GM12878 (cell line): Measurements from ENCODE around the gene PEMT. TPM values are rescaled to one million over a fixed set of nuclear protein-coding genes. Genes with fewer than 3 reads are reported as not detected.

Experiments used
- ATAC-seq: fragments of 200-7000 bp; cut with Tn5 transposase; 3 replicates; pipeline ENCODE4 v1.9.1; 2020; ENCODE audit warnings: mild to moderate bottlenecking, moderate library complexity
- BruUV-seq: library from RNA; stranded (reverse); fragments of 400-500 nt; replicated peaks from 2 replicates; lab custom pipeline; 2021; lab: Mats Ljungman, UMichigan
- CTCF ChIA-PET: fragments of 300-600 bp; sonication (Branson Sonifier 250); formaldehyde crosslinking; extraction: SDS; loops from one replicate; lab custom pipeline; 2021; ENCODE audit warnings: inconsistent platforms; lab: Yijun Ruan, JAX
- POLR2A ChIA-PET: fragments of 350-600 bp; formaldehyde crosslinking; extraction: SDS; loops from one replicate; lab custom pipeline; 2021; ENCODE audit warnings: inconsistent platforms; lab: Charles Lee
- RAD21 ChIA-PET: fragments of 300-600 bp; sonication (Branson Sonifier 250); formaldehyde crosslinking; loops from one replicate; lab custom pipeline; 2023; ENCODE audit warnings: antibody characterized with exemption; ENCODE audit not compliant: unreplicated experiment; lab: Charles Lee
- SMC1A ChIA-PET: fragments of 300-600 bp; sonication (Branson Sonifier 250); formaldehyde crosslinking; loops from one replicate; lab custom pipeline; 2023; ENCODE audit not compliant: unreplicated experiment, uncharacterized antibody; lab: Charles Lee
- DNase-seq: peaks from one replicate; pipeline ENCODE4 v3.0.0-alpha.2; 2011; ENCODE audit warnings: low read depth, low spot score
- FAIRE-seq: peaks from 3 replicates; lab custom pipeline; 2011; peaks lifted over from hg19 to GRCh38; lab: Jason Lieb, UNC
- H2AFZ ChIP-seq: 2 replicates; pipeline ENCODE4 v1.6.0; 2011; ENCODE audit warnings: low read depth, low read length, control low read depth; ENCODE audit not compliant: control insufficient read depth
- H3K27ac ChIP-seq: 2 replicates; pipeline ENCODE4 v1.5.1; 2011; ENCODE audit warnings: control low read depth; ENCODE audit not compliant: control insufficient read depth, insufficient read depth
- H3K27me3 ChIP-seq, 2 experiments: replicated peaks in 1 of 2; 2 replicates each; pipeline versions ENCODE4 v1.6.0 to v1.6.1; 2011; ENCODE audit warnings: low read length in 1 of 2; ENCODE audit not compliant: control insufficient read depth in 2 of 2, insufficient read depth in 2 of 2
- H3K36me3 ChIP-seq, 2 experiments: 2 replicates each; pipeline ENCODE4 v1.5.1; 2011; ENCODE audit warnings: low read length in 1 of 2; ENCODE audit not compliant: control insufficient read depth in 2 of 2, insufficient read depth in 2 of 2
- H3K4me1 ChIP-seq: 2 replicates; pipeline ENCODE4 v1.6.1; 2011; ENCODE audit warnings: mild to moderate bottlenecking, low read length, moderate library complexity, mixed read lengths; ENCODE audit not compliant: control insufficient read depth, insufficient read depth
- H3K4me2 ChIP-seq: 2 replicates; pipeline ENCODE4 v1.6.0; 2011; ENCODE audit warnings: control low read depth; ENCODE audit not compliant: control insufficient read depth, insufficient read depth
- H3K4me3 ChIP-seq: fragments of 200-600 bp; sonication (generic); 2 replicates; pipeline ENCODE4 v1.5.1; 2016
- H3K79me2 ChIP-seq: 2 replicates; pipeline ENCODE4 v1.6.0; 2011; ENCODE audit warnings: low read length; ENCODE audit not compliant: control insufficient read depth, insufficient read depth
- H3K9ac ChIP-seq: 2 replicates; pipeline ENCODE4 v1.8.0; 2011; ENCODE audit warnings: low read length, control low read depth, mixed read lengths; ENCODE audit not compliant: control insufficient read depth, insufficient read depth
- H3K9me3 ChIP-seq: replicated peaks from 3 replicates; pipeline ENCODE4 v1.5.1; 2011; ENCODE audit warnings: mild to moderate bottlenecking, low read length; ENCODE audit not compliant: control insufficient read depth, insufficient read depth
- H4K20me1 ChIP-seq: 2 replicates; pipeline ENCODE4 v1.6.0; 2011; ENCODE audit not compliant: control insufficient read depth, insufficient read depth
- ASH2L ChIP-seq: fragments of 300-600, 200-600 bp; sonication (generic); IDR thresholded peaks from 2 replicates; pipeline ENCODE4 v1.6.1; 2017; ENCODE audit warnings: low read depth, mild to moderate bottlenecking, borderline replicate concordance
- GATAD2B ChIP-seq: fragments of 450-650 bp; conservative IDR thresholded peaks from 2 replicates; pipeline ENCODE4 v1.6.1; 2017; ENCODE audit warnings: low read depth, mild to moderate bottlenecking, moderate library complexity
- HDGF ChIP-seq: fragments of 450-650 bp; IDR thresholded peaks from 2 replicates; pipeline ENCODE4 v1.6.1; 2016; ENCODE audit warnings: antibody characterized with exemption
- HSF1 ChIP-seq: fragments of 150-350 bp; IDR thresholded peaks from 2 replicates; pipeline ENCODE4 v1.6.1; 2014; ENCODE audit warnings: mild to moderate bottlenecking, low read depth, low read length
- KAT2A ChIP-seq: conservative IDR thresholded peaks from 2 replicates; pipeline ENCODE4 v1.6.1; 2011; ENCODE audit warnings: low read depth, low read length; ENCODE audit not compliant: control insufficient read depth
- NFYB ChIP-seq: IDR thresholded peaks from 2 replicates; pipeline ENCODE4 v1.6.1; 2011; ENCODE audit warnings: low read depth, mild to moderate bottlenecking, low read length, improper control_type of control experiment, moderate library complexity; ENCODE audit not compliant: insufficient read depth
- RFX5 ChIP-seq: IDR thresholded peaks from 2 replicates; pipeline ENCODE4 v1.6.1; 2011; ENCODE audit warnings: low read depth, low read length, improper control_type of control experiment
- SREBF1 ChIP-seq: IDR thresholded peaks from 2 replicates; pipeline ENCODE4 v1.6.1; 2012; ENCODE audit warnings: mild to moderate bottlenecking, low read length
- WGBS: methylation state at CpG from one replicate; pipeline ENCODE4 v1.1.6; 2016; ENCODE audit warnings: low lambda C conversion rate; ENCODE audit not compliant: insufficient replicate concordance, insufficient coverage; ENCODE audit errors: missing lambda C conversion rate; 5-methylcytosine and 5-hydroxymethylcytosine counted together
- in situ Hi-C: fragments of 300-500 bp; cut with MboI; formaldehyde crosslinking; loops from 9 replicates; pipeline ENCODE4 v1.14.3; 2018; ENCODE audit warnings: mixed read lengths
- intact Hi-C: fragments of 100-400 bp; cut with micrococcal nuclease; formaldehyde crosslinking; loops from one replicate; pipeline ENCODE4 v1.14.2; 2022; ENCODE audit not compliant: unreplicated experiment
- polyA plus RNA-seq, 11 experiments: library from polyadenylated mRNA; depleted of rRNA in 4 of 11; unstranded in 6 of 11; stranded (reverse) in 5 of 11; fragments of >200 nt; fragmentation: Nextera tagmentation in 4 of 11; fragmentation: Illumina TruSeq in 1 of 11; extraction: Ambion mirVana in 4 of 11; extraction: Trizol in 1 of 11; gene quantifications; 1 replicate in 1 of 11; 2 replicates in 10 of 11; pipeline versions ENCODE4 v1.2.1 to v1.2.3, GENCODE V29; 2011 to 2016; ENCODE audit warnings: inconsistent platforms in 2 of 11, missing spikeins in 2 of 11, low read depth in 1 of 11
- total RNA-seq, 4 experiments: library from RNA; depleted of rRNA in 3 of 4; stranded (reverse); fragments of >200 nt in 3 of 4; fragmentation: Illumina TruSeq in 1 of 4; extraction: Trizol in 1 of 4; gene quantifications; 2 replicates each; pipeline versions ENCODE4 v1.2.1 to v1.2.3, GENCODE V29; 2013 to 2021
- TF ChIP-seq, protein P1 (sequence below): fragments of 450-650 bp; IDR thresholded peaks from 2 replicates; pipeline ENCODE4 v1.6.1; 2018; ENCODE audit warnings: borderline replicate concordance, mild to moderate bottlenecking; ENCODE audit not compliant: partially characterized antibody

Gene PEMT
- total and polyA plus RNA-seq, 10 of the 15 experiments (the other 5 are each of a cell fraction or from before 2014, with no cell fraction given), result 2.8 to 44.7 (median 25.4) TPM

GRCh38 chr17:17541640-17542001 lies 49.9 kb downstream of the PEMT start:
- no peak for DNase-seq
- ATAC-seq, result no peak
- no TSS peak for BruUV-seq
- CTCF ChIA-PET, result no interaction called here
- no peaks in the 10 kb centered on the region for H3K4me1 ChIP-seq
- RAD21 ChIA-PET, result no interaction called here
- H3K79me2 ChIP-seq, result no peaks in the 10 kb centered on the region
- SMC1A ChIA-PET, result no interaction called here
- FAIRE-seq, result no peak
- H4K20me1 ChIP-seq, result no peaks in the 10 kb centered on the region
- H3K27me3 ChIP-seq, result no peaks in the 10 kb centered on the region
- POLR2A ChIA-PET, result no interaction called here
- TF ChIP-seq SREBF1 (no peak), ASH2L (no peak), HSF1 (no peak), NFYB (no peak), KAT2A (no peak), HDGF (no peak), RFX5 (no peak), GATAD2B (no peak)
- TF ChIP-seq, protein P1, sequence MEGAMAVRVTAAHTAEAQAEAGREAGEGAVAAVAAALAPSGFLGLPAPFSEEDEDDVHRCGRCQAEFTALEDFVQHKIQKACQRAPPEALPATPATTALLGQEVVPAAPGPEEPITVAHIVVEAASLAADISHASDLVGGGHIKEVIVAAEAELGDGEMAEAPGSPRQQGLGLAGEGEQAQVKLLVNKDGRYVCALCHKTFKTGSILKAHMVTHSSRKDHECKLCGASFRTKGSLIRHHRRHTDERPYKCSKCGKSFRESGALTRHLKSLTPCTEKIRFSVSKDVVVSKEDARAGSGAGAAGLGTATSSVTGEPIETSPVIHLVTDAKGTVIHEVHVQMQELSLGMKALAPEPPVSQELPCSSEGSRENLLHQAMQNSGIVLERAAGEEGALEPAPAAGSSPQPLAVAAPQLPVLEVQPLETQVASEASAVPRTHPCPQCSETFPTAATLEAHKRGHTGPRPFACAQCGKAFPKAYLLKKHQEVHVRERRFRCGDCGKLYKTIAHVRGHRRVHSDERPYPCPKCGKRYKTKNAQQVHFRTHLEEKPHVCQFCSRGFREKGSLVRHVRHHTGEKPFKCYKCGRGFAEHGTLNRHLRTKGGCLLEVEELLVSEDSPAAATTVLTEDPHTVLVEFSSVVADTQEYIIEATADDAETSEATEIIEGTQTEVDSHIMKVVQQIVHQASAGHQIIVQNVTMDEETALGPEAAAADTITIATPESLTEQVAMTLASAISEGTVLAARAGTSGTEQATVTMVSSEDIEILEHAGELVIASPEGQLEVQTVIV, result no peak
- WGBS, result 40% methylated on average over 5 of the region's 5 CpGs
- H3K9ac ChIP-seq, result no peak overlapping the region
- in situ Hi-C loops, result no loop called here
- H3K9me3 ChIP-seq, result no peaks in the 10 kb centered on the region
- no peak overlapping the region for H3K4me2 ChIP-seq
- H3K4me3 ChIP-seq, result no peak overlapping the region
- H3K36me3 ChIP-seq, result no peaks in the 10 kb centered on the region
- H2AFZ ChIP-seq, result no peak overlapping the region
- no peak overlapping the region for H3K27ac ChIP-seq
- intact Hi-C loops, result no loop called here
